ENCODE measurements around the gene NDOR1.

The NDOR1 gene

GRCh38 chr9:137178939-137179630 is 26.4 kb upstream of the NDOR1 start:
- no peak overlapping the region for H3K4me2 ChIP-seq (ENCODE audit: low read depth, low read length, poor library complexity, severe bottlenecking)
- H3K9me3 ChIP-seq (ENCODE audit: insufficient read depth, low read depth, low read length): no peaks in the 10 kb centered on the region
- no peaks in the 10 kb centered on the region for H3K9me2 ChIP-seq (replicated peaks; ENCODE audit: low read depth, low read length)
- H3K9ac ChIP-seq (ENCODE audit: low read depth, low read length, poor library complexity, severe bottlenecking): no peak overlapping the region
- no peaks in the 10 kb centered on the region for H3K79me2 ChIP-seq (ENCODE audit: insufficient read depth, low read length)
- H2AFZ ChIP-seq (ENCODE audit: low read length): no peak overlapping the region
- no peaks in the 10 kb centered on the region for H4K20me1 ChIP-seq (ENCODE audit: insufficient read depth, low read length, poor library complexity, severe bottlenecking)
- H3K4me1 ChIP-seq (ENCODE audit: insufficient read depth, low read length, poor library complexity, severe bottlenecking): no peaks in the 10 kb centered on the region
- no peaks in the 10 kb centered on the region for H3F3A ChIP-seq (ENCODE audit: low read depth)
- TF ChIP-seq CTCF (conservative IDR thresholded peaks at IDR 0.05; ENCODE audit: low read length) (no peak), EZH2phosphoT487 (IDR thresholded peaks at IDR 0.05; ENCODE audit: borderline replicate concordance) (no peak)
- H3K4me3 ChIP-seq (ENCODE audit: low read length, poor library complexity, severe bottlenecking): no peak overlapping the region
- H3K27me3 ChIP-seq (ENCODE audit: insufficient read depth, low read length, poor library complexity, severe bottlenecking): no peaks in the 10 kb centered on the region
- peaks cover 23% of the 10 kb centered on the region; the same call in 1 of the 2 replicates for H3K36me3 ChIP-seq (ENCODE audit: insufficient read depth, low read length)

- no peaks in the 10 kb centered on the region for H3K9me2 ChIP-seq (replicated peaks; ENCODE audit: low read depth, low read length)
- H3K4me3 ChIP-seq (ENCODE audit: low read length, poor library complexity, severe bottlenecking): no peak overlapping the region
- no peak overlapping the region for H2AFZ ChIP-seq (ENCODE audit: low read length)
- H3K9ac ChIP-seq (ENCODE audit: low read depth, low read length, poor library complexity, severe bottlenecking): no peak overlapping the region
- TF ChIP-seq EZH2phosphoT487 (IDR thresholded peaks at IDR 0.05; ENCODE audit: borderline replicate concordance): no peak
- no peak for TF ChIP-seq CTCF (conservative IDR thresholded peaks at IDR 0.05; ENCODE audit: low read length)
- H3K4me1 ChIP-seq (ENCODE audit: insufficient read depth, low read length, poor library complexity, severe bottlenecking): no peaks in the 10 kb centered on the region
- peaks cover 23% of the 10 kb centered on the region; the same call in 1 of the 2 replicates for H3K36me3 ChIP-seq (ENCODE audit: insufficient read depth, low read length)
- no peaks in the 10 kb centered on the region for H3K9me3 ChIP-seq (ENCODE audit: insufficient read depth, low read depth, low read length)
- no peaks in the 10 kb centered on the region for H4K20me1 ChIP-seq (ENCODE audit: insufficient read depth, low read length, poor library complexity, severe bottlenecking)
- H3F3A ChIP-seq (ENCODE audit: low read depth): no peaks in the 10 kb centered on the region
- H3K27me3 ChIP-seq (ENCODE audit: insufficient read depth, low read length, poor library complexity, severe bottlenecking): no peaks in the 10 kb centered on the region
- H3K79me2 ChIP-seq (ENCODE audit: insufficient read depth, low read length): no peaks in the 10 kb centered on the region
- H3K4me2 ChIP-seq (ENCODE audit: low read depth, low read length, poor library complexity, severe bottlenecking): no peak overlapping the region
Measured at GRCh38 chr9:137179761-137180160, 25.7 kb upstream of the NDOR1 start.

DNA sequence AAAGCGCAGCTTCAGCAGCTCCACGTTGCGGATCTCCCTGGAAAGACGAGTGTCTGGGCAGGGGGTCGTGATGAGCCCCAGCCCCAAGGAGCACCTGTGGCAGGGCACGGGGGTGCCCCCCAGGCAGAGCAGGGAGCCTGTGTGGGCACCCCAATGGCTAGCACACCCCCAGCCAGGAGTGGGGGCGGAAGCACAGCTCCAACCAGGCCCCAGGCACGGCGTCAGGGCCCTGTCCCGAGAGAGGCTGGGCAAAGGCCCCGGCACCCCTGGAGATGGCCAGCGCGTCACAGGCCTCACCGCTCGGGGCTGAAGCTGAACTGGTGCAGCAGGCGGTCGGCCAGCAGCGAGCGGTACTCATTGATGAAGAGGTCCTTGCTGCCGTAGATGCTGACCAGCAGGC is 25.0 kb upstream of the NDOR1 start:
- H3K79me2 ChIP-seq (ENCODE audit: insufficient read depth, low read length): peaks cover 4% of the 10 kb centered on the region; the same call in 1 of the 2 replicates
- H3K9me3 ChIP-seq (ENCODE audit: insufficient read depth, low read depth, low read length): no peaks in the 10 kb centered on the region
- no peaks in the 10 kb centered on the region for H3F3A ChIP-seq (ENCODE audit: low read depth)
- no peaks in the 10 kb centered on the region for H3K9me2 ChIP-seq (replicated peaks; ENCODE audit: low read depth, low read length)
- H3K4me2 ChIP-seq (ENCODE audit: low read depth, low read length, poor library complexity, severe bottlenecking): no peak overlapping the region
- H4K20me1 ChIP-seq (ENCODE audit: insufficient read depth, low read length, poor library complexity, severe bottlenecking): no peaks in the 10 kb centered on the region
- no peaks in the 10 kb centered on the region for H3K4me1 ChIP-seq (ENCODE audit: insufficient read depth, low read length, poor library complexity, severe bottlenecking)
- no peak overlapping the region for H2AFZ ChIP-seq (ENCODE audit: low read length)
- TF ChIP-seq CTCF (conservative IDR thresholded peaks at IDR 0.05; ENCODE audit: low read length) (no peak), EZH2phosphoT487 (IDR thresholded peaks at IDR 0.05; ENCODE audit: borderline replicate concordance) (no peak)
- no peak overlapping the region for H3K4me3 ChIP-seq (ENCODE audit: low read length, poor library complexity, severe bottlenecking)
- H3K36me3 ChIP-seq (ENCODE audit: insufficient read depth, low read length): peaks cover 23% of the 10 kb centered on the region; the same call in 1 of the 2 replicates
- no peaks in the 10 kb centered on the region for H3K27me3 ChIP-seq (ENCODE audit: insufficient read depth, low read length, poor library complexity, severe bottlenecking)
- H3K9ac ChIP-seq (ENCODE audit: low read depth, low read length, poor library complexity, severe bottlenecking): no peak overlapping the region

Data from Loucy (cell line).